Activated T-helper 2 cell treated with anti-CD3 and anti-CD28 coated beads, Interferon-gamma antibody, Interleukin-2, Interleukin-4, amounts not matched to agents 10 μg/mL and 5 μg/mL and 100 μg/mL, durations not matched to agents 14 hours and 24 hours and 36 hours (primary cell): Measurements from ENCODE around the gene NANP. TPM values are rescaled to one million over a fixed set of nuclear protein-coding genes. Genes with fewer than 3 reads are reported as not detected.

Experiments
- DNase-seq: peaks from one replicate; pipeline ENCODE4 v3.0.0; 2021; ENCODE audit warnings: low spot score
- H3K27ac Mint-ChIP-seq: one replicate; pipeline ENCODE4 v1.8.0; 2021; ENCODE audit warnings: mixed read lengths
- H3K27me3 Mint-ChIP-seq: one replicate; pipeline ENCODE4 v1.8.0; 2021; ENCODE audit warnings: low read depth, mixed read lengths
- H3K36me3 Mint-ChIP-seq: one replicate; pipeline ENCODE4 v1.8.0; 2021; ENCODE audit warnings: low read depth, mixed read lengths
- H3K4me1 Mint-ChIP-seq: one replicate; pipeline ENCODE4 v1.8.0; 2021; ENCODE audit warnings: low read depth, mixed read lengths
- H3K4me3 Mint-ChIP-seq: one replicate; pipeline ENCODE4 v1.8.0; 2021; ENCODE audit warnings: low read depth, mild to moderate bottlenecking, moderate library complexity, mixed read lengths
- H3K9me3 Mint-ChIP-seq: one replicate; pipeline ENCODE4 v1.8.0; 2021; ENCODE audit warnings: mixed read lengths
- intact Hi-C: fragments of 100-400 bp; cut with micrococcal nuclease; formaldehyde crosslinking; loops from one replicate; pipeline ENCODE4 v1.15.1; 2023
- total RNA-seq: library from RNA; stranded (reverse); gene quantifications from 2 replicates; pipeline ENCODE4 v1.2.3, GENCODE V29; 2022

The NANP gene
- total RNA-seq, 1 donor from 2014 or later: 7.9 TPM

DNA sequence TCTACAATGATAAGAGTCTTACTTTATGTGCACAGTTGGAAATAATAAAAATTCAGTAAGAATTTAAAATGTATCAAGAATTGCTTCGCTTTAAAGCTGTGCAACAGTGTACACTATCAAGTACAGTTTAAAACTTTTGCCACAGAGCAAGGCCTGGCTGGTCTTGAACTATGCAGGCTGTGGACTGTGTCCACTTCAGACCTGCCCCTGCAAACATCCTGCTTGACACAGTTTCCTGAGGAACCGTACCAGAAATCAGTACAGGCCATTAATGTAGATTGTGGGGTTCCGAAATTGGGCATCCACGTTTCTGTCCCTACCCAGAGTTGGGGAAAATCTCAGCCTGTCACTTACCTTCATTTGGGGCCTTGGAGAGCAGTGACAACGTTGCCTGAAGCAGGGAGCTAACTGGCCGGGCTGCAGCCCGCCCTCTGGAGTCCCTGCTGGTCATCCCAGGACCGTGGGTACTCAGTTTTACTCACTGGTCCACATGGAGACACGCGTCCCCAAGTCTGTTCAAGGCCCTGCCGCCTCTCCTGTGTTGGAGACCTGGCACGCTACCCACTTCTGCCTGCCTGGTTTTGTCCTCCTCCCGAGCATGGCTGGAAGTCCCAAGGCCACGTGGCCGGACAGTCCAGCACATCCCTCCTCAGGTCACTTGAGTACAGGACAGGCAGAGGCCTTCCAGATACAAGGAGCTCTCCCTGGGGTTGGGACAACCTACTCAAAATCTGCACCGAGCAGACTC lies 46.9 kb downstream of the NANP start:
- intact Hi-C loops: no loop called here
- DNase-seq: no peak
- no peaks in the 10 kb centered on the region for H3K9me3 Mint-ChIP-seq
- H3K4me1 Mint-ChIP-seq: no peaks in the 10 kb centered on the region
- H3K27me3 Mint-ChIP-seq: no peaks in the 10 kb centered on the region
- H3K27ac Mint-ChIP-seq: no peak overlapping the region
- no peak overlapping the region for H3K4me3 Mint-ChIP-seq
- H3K36me3 Mint-ChIP-seq: no peaks in the 10 kb centered on the region

GRCh38 chr20:25574411-25574810 lies 49.4 kb downstream of the NANP start:
- no peaks in the 10 kb centered on the region for H3K27me3 Mint-ChIP-seq
- H3K27ac Mint-ChIP-seq: no peak overlapping the region
- DNase-seq: no peak
- H3K4me3 Mint-ChIP-seq: no peak overlapping the region
- no peaks in the 10 kb centered on the region for H3K4me1 Mint-ChIP-seq
- intact Hi-C loops: no loop called here
- no peaks in the 10 kb centered on the region for H3K36me3 Mint-ChIP-seq
- H3K9me3 Mint-ChIP-seq: no peaks in the 10 kb centered on the region

DNA sequence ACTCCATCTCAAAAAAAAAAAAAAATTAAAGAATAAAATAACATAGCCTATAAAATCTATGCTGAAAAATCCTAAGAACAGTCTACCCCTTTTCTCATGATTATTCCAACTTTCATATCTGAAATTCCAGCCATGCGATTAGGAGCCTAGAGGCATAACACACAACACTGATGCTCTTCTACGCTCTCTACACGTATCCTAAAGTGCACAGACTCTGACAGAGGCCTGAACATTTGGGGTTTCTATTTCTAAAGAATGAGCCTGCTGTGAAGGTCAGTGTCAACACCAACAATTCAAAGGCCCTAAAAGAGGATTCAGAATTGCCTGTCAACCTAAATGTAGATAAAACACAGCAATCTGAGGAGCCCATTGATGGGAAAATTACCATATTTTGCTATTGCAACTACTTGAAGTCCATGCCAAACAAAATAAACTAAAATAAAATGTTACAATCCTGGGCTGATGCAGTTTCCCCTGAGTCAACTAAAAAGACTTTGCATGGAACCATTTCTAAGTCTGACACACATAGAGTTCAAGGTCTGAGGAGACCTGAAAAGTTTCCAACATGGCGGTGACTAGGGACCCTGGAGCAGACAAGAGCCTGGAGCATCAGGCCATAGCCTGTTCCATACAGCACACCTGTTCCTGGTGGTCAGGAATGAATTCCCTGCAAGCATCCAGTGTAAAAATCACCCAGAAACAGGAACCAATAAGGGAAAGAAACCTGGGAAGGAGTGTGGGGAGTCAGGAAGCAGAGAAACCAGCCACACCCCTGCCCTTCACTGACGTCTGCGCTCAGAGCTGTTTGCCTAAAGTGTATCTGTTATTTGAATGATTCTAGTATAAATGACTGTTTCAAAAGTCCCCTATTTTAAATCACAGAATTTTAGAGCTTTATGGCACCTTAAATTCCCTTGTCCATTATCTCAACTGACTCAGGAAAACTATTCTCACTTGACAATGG lies 50.2 kb downstream of the NANP start:
- no peaks in the 10 kb centered on the region for H3K9me3 Mint-ChIP-seq
- intact Hi-C loops: no loop called here
- H3K27ac Mint-ChIP-seq: no peak overlapping the region
- no peaks in the 10 kb centered on the region for H3K36me3 Mint-ChIP-seq
- H3K27me3 Mint-ChIP-seq: no peaks in the 10 kb centered on the region
- H3K4me1 Mint-ChIP-seq: no peaks in the 10 kb centered on the region
- no peak for DNase-seq
- H3K4me3 Mint-ChIP-seq: no peak overlapping the region

DNA sequence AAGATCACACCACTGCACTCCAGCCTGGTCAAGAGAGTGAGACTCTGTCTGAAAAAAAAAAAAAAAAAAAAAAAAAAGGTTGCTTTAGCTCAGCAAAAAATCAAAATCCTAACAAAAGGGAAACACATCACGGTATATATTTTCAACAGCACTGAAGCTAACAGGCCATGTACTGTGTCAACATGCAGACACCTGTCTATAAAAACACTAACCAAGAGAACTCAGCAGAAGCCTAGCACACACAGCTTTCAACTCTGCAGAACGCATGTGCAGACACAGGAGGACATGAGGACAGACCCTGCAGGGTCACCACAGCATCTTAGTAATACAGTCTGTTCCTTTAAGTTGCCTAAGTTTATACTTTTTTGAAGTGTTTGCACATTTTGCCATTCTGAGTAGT lies 52.0 kb downstream of the NANP start:
- no peaks in the 10 kb centered on the region for H3K36me3 Mint-ChIP-seq
- no peak overlapping the region for H3K4me3 Mint-ChIP-seq
- H3K27ac Mint-ChIP-seq: no peak overlapping the region
- no peaks in the 10 kb centered on the region for H3K9me3 Mint-ChIP-seq
- intact Hi-C loops: no loop called here
- peaks cover 3% of the 10 kb centered on the region for H3K4me1 Mint-ChIP-seq
- no peaks in the 10 kb centered on the region for H3K27me3 Mint-ChIP-seq
- DNase-seq: no peak

DNA sequence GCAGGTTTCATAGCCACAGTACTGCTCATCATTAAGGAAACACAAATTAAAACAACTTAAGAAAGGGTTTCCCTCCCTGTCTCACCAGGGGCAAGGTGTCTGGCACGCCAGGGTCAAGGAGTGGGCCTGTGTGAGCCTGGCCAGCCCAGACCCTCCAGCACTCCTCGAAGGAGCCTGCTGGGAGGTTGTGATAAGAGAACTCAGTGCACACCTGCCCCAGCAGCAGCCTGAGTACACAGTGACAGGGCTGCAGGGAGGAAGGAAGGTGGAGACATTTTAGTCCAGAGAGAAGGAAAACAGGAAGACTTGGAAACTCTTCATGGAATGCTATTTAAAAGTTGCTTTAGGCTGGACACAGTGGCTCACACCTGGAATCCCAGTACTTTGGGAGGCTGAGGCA lies 52.6 kb downstream of the NANP start:
- no peak for DNase-seq
- Mint-ChIP-seq H3K9me3 (no peaks in the 10 kb centered on the region), H3K4me1 (peaks cover 3% of the 10 kb centered on the region), H3K27ac (no peak overlapping the region), H3K4me3 (no peak overlapping the region), H3K36me3 (no peaks in the 10 kb centered on the region), H3K27me3 (no peaks in the 10 kb centered on the region)
- intact Hi-C loops: no loop called here

DNA sequence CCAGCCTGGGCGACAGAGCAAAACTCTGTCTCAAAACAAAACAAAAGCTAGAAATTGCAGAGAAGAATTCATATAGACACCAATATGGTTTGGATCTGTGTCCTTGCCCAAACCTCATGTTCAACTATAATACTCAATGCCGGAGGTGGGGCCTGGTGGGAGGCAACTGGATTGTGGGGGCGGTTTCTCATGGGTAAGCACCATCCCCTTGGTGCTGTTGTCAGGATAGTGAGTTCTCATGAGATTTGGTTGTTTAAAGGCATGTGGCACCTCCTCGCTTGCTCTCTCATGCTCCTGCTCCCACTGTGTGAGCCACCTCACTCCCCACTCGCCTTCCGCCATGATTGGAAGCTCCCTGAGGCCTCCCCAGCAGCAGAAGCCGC lies 53.7 kb downstream of the NANP start:
- DNase-seq: no peak
- H3K27me3 Mint-ChIP-seq: no peaks in the 10 kb centered on the region
- H3K9me3 Mint-ChIP-seq: no peaks in the 10 kb centered on the region
- no peak overlapping the region for H3K27ac Mint-ChIP-seq
- H3K4me3 Mint-ChIP-seq: no peak overlapping the region
- intact Hi-C loops: no loop called here
- no peaks in the 10 kb centered on the region for H3K36me3 Mint-ChIP-seq
- H3K4me1 Mint-ChIP-seq: peaks cover 3% of the 10 kb centered on the region

GRCh38 chr20:25567286-25567685 lies 56.5 kb downstream of the NANP start:
- Mint-ChIP-seq H3K27ac (no peak overlapping the region), H3K9me3 (peaks cover 8% of the 10 kb centered on the region), H3K4me3 (no peak overlapping the region), H3K4me1 (peaks cover 7% of the 10 kb centered on the region), H3K27me3 (no peaks in the 10 kb centered on the region), H3K36me3 (peaks cover 4% of the 10 kb centered on the region)
- intact Hi-C loops: no loop called here
- no peak for DNase-seq

DNA sequence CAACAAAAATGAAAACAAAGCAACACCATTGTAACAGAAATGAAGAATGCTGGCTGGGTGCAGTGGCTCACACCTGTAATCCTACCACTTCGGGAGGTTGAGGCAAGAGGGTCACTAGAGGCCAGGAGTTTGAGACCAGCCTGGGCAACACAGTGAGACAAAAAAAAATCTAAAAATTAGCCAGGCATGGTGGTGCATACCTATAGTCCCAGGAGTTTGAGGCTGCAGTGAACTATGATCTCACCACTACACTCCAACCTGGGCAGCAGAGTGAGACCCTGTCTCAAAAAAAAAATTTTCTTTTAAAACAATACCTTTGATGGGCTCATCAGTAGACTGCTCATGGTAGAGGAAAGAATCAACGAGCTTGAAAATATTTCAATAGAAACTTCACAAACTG lies 57.0 kb downstream of the NANP start:
- intact Hi-C loops: no loop called here
- Mint-ChIP-seq H3K9me3 (peaks cover 8% of the 10 kb centered on the region), H3K27me3 (no peaks in the 10 kb centered on the region), H3K36me3 (peaks cover 4% of the 10 kb centered on the region), H3K4me1 (peaks cover 7% of the 10 kb centered on the region), H3K4me3 (no peak overlapping the region), H3K27ac (no peak overlapping the region)
- no peak for DNase-seq

- H3K9me3 Mint-ChIP-seq: peaks cover 8% of the 10 kb centered on the region
- H3K4me1 Mint-ChIP-seq: peaks cover 7% of the 10 kb centered on the region
- peaks cover 4% of the 10 kb centered on the region for H3K36me3 Mint-ChIP-seq
- H3K4me3 Mint-ChIP-seq: no peak overlapping the region
- no peaks in the 10 kb centered on the region for H3K27me3 Mint-ChIP-seq
- intact Hi-C loops: no loop called here
- no peak for DNase-seq
- H3K27ac Mint-ChIP-seq: no peak overlapping the region
These were observed 58.1 kb downstream of the NANP start for GRCh38 chr20:25565578-25566157.

GRCh38 chr20:25563876-25564275 lies 59.9 kb downstream of the NANP start:
- Mint-ChIP-seq H3K4me3 (no peak overlapping the region), H3K27ac (no peak overlapping the region), H3K9me3 (peaks cover 8% of the 10 kb centered on the region), H3K36me3 (peaks cover 4% of the 10 kb centered on the region), H3K27me3 (no peaks in the 10 kb centered on the region), H3K4me1 (peaks cover 7% of the 10 kb centered on the region)
- no peak for DNase-seq
- intact Hi-C loops: no loop called here

DNA sequence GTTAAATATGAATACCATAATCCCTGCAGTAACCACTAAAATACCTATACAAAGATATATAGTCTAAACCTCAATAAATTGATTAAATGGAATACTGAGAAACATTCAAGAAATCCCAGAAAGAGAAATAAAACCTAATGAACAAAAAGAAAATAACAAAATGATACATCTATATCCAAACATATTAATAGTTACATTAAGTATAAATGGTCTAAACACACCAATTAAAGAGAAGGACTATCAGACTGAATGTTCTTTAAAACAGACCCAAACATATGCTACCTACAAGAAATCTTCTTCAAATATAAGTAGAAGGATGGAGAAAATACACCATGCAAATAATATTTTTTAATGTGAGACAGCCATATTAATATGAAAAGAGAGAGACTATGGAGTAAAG lies 60.5 kb downstream of the NANP start:
- H3K4me3 Mint-ChIP-seq: no peak overlapping the region
- H3K27me3 Mint-ChIP-seq: no peaks in the 10 kb centered on the region
- peaks cover 7% of the 10 kb centered on the region for H3K4me1 Mint-ChIP-seq

More for the DNA sequence above, 60.5 kb downstream of the NANP start:
- Mint-ChIP-seq H3K9me3 (peaks cover 8% of the 10 kb centered on the region), H3K36me3 (peaks cover 4% of the 10 kb centered on the region), H3K27ac (no peak overlapping the region)
- intact Hi-C loops: no loop called here
- no peak for DNase-seq
